GM18873 (cell line): ENCODE results near the gene ZBTB43.

Source experiments
- ATAC-seq: cut with Tn5 transposase; IDR thresholded peaks from one replicate; pipeline ENCODE4 v1.9.1; 2021; ENCODE audit warnings: mild to moderate bottlenecking, moderate library complexity, moderate number of reproducible peaks; ENCODE audit not compliant: unreplicated experiment, low FRiP score

Gene ZBTB43

GRCh38 chr9:126853667-126854066 lies 48.8 kb downstream of the ZBTB43 start:
- no peak for ATAC-seq

DNA sequence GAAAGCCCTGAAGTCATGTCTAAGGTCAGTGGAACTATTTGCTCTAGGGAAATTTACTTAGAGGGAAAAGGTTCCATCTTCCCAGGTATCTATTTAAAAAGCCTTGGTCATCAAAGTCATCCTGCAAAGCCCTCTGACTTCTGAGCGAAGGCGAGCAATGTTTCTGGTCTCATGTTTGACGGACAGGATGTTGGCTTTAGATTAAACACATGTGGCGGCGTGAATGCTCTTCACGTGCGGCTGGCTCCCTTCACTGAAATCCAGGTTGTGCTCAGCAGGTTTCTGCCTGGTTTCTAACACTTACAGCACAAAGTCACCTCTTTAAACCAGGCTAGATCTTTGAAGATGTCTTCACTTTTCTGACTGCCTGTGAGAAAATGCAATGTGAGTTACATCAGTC lies 49.9 kb downstream of the ZBTB43 start:
- no peak for ATAC-seq

- ATAC-seq = no peak
Measured at GRCh38 chr9:126856326-126856877, 51.6 kb downstream of the ZBTB43 start.

DNA sequence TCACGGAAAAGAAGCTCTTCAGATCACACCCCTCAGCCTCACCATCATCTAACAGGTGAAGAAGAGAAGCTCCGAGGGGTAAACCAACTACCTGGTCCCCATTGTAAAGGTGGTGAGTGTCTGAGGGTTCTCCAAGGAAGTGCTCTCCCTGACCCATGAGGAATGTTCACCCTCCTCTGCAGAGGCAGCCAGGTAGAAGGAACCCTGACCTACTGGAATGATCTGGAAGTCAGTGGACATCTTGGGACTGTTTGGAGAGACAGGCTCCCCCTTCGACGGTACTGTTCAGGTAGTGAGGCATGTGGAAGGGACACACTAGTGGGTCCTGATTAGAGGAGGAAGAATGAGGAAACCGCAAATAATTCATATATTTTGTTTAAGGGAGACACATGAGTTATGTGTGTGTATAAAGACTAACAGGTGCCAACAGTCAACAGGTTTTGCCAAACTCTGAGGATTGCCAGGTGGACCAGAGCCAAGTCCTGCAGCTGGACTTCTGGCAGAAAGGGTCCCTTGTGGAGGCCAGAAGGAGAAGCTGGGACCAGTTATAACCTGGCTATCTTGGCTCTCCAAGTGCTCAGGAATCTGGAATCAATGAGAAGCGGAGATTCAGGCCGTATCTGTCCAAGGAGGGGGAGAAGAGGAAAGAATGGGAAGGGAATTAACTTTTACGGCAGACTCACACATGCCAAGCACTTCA lies 52.6 kb downstream of the ZBTB43 start:
- no peak for ATAC-seq

- ATAC-seq = no peak
Measured at GRCh38 chr9:126859111-126859510, 54.3 kb downstream of the ZBTB43 start.

- ATAC-seq = no peak
Measured at GRCh38 chr9:126860077-126860756, 55.4 kb downstream of the ZBTB43 start, which contains the start of gene ZBTB34. ZBTB34 (plus strand) TSS chr9:126860639; CDS start chr9:126879400, 18,761 bp downstream.

GRCh38 chr9:126860757-126861466 lies 56.1 kb downstream of the ZBTB43 start:
- ATAC-seq = no peak

DNA sequence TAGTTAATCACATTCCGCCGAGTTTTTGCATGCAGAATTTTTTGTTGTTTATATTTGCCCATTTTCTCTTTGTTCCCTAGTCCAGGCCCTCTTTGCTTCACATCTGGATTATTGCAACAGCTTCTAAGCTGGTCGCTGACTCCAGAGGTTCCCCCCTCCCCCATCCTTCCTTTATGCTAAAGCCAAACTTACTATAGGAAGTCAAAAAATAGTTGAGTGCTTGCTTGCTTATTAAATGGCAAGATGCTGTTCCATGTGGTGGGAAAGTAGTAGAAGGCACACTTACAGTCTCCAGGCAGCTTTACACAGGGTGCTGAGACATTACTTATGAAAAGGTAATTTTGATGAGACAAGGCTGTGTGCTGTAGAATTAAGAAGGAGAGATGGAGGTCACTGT lies 56.9 kb downstream of the ZBTB43 start:
- no peak for ATAC-seq

DNA sequence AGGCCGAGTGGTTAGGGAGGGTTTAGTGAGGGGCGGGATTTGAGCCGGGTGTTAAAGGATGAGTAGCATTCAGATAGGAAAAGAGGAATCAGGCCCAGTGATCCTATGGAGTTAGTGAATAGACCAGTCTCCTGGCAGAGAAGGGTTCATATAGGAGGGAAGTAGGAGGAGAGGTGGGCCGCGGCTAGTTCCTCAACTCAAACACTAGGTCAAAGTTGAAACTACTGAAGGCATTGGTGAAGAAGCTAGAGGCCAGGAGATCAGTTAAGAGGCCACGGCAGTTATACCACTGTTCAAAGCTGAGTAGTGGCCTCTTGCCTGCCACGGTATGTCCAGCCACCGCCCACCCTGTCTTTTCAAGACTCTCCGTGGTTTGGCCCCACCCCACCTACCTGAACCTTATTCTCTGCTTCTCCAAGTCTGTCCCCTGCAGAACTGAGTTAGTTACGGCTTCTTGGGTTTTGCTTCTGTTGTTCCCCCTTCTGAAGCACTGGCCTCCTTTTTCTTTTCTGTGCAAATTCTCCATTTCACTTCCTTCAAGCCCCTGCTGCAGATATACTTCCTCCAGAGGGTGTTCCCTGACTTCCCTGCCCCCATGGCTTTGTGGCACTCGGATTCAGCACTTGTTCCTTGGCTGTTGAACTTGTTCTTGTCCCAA lies 57.4 kb downstream of the ZBTB43 start:
- ATAC-seq = no peak

- no peak for ATAC-seq
Measured at GRCh38 chr9:126864771-126865170, 59.9 kb downstream of the ZBTB43 start.

DNA sequence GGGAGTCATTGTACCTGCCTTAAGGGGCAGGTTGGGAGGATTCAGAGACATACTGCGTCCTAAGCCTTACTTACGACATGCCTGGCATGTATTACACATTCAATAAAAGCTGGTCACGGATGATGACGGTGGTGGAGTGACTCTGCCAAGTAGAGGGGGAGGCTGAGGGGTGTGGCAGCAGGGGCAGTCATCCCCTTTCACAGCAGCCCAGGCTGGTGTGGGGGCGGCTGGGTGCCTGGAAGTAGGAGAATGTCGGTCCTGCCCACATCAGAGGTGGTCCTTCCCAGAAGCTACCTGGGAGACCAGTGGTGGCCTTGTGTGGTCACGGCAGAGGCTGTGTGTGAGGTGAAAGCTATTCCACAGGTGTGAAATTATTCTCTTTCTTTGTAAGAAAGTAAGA lies 64.5 kb downstream of the ZBTB43 start:
- ATAC-seq = no peak

- ATAC-seq = no peak
Measured at GRCh38 chr9:126872516-126872915, 67.7 kb downstream of the ZBTB43 start.

DNA sequence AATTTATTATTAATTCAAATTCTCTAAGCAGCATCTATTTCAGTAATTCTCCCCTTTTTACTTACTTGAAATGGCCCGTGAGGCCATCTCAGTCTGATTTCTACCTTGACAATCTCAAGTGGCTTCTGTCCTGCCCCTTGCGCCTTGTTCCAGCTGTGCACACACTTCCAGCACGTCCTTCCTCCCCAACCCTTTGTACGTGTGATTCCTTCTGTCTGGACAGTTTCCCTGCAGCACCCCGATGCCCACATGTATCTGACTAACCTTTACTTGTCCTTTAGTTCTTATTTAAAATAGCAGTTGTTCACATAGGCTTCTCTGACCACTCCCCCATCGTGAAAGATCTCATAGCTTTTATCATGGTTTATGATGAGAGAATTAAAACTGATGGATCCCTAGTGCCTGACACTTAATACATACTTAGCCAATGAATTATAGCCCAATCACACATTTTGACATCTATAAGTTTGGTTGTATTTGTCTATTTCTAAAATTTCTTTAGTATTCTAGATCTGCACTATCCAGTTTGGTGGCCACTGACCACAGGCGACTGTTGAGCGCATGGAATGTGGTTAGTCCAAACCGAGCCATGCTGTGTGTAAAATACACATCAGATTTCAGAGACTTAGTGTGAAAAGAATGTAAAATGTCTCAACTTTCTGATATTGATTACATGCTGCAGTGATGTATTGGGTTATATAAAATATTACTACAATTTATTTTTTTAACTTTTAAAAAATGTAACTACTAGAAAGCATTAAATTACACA lies 69.9 kb downstream of the ZBTB43 start:
- ATAC-seq = no peak

DNA sequence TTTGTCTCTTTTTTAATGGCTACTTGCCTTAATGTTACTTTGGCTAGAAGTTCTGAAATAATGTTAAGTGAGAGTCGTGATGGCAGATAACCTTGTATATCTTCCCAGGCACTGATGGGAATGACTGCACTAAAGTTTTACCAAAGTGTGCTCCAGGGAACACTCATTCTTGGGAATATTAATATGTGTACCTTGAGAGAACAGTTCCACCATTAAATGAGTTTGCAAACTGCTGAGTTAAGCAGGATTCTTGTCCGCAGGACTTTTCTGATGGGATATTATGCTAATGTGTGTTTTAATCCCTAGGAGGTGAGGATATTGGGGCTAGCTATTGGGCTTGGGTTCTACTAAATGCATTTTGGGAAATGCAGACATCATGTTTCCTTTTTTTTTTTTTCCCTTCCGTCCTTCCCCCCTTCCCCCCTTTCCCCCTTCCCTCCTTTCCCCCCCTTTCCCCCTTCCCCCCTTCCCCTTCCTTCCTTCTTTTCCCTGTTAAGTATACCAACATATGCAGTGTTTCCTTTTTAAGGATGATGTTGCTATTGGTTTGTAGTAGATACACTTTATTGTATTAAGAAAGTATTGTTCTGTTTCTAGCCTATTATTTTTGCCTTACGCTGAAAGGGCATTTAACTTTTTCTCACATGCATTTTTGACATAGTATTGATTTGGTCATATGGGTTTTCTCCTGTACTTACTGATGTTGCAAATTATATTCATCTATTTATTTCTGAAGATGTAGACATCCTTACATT lies 71.1 kb downstream of the ZBTB43 start:
- no peak for ATAC-seq

- ATAC-seq = no peak
Measured at GRCh38 chr9:126876531-126876930, 71.7 kb downstream of the ZBTB43 start.

GRCh38 chr9:126877418-126877817 lies 72.6 kb downstream of the ZBTB43 start:
- no peak for ATAC-seq

- no peak for ATAC-seq
Measured at GRCh38 chr9:126879288-126879687, 74.4 kb downstream of the ZBTB43 start.

DNA sequence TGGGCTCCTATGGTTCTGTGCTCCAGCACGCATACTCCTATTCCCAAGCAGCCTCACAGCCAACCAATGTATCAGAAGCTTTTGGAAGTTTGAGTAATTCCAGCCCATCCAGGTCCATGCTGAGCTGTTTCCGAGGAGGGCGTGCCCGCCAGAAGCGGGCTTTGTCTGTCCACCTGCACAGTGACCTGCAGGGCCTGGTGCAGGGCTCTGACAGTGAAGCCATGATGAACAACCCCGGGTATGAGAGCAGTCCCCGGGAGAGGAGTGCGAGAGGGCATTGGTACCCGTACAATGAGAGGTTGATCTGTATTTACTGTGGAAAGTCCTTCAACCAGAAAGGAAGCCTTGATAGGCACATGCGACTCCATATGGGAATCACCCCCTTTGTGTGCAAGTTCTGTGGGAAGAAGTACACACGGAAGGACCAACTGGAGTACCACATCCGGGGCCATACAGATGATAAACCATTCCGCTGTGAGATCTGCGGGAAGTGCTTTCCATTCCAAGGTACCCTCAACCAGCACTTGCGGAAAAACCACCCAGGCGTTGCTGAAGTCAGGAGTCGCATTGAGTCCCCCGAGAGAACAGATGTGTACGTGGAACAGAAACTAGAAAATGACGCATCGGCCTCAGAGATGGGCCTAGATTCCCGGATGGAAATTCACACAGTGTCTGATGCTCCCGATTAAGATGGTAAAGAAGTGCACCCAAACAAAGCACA lies 75.5 kb downstream of the ZBTB43 start:
- ATAC-seq = no peak

GRCh38 chr9:126880947-126881332 lies 76.1 kb downstream of the ZBTB43 start:
- no peak for ATAC-seq
